GM18498 (cell line): ENCODE data around the gene ZFYVE28.
"Not testable (repeated sequence)": the region's sequence is repeated elsewhere in the genome, so short reads cannot be mapped to it uniquely, and the experiment has no call there.

Experiments
- ATAC-seq: cut with Tn5 transposase; IDR thresholded peaks from one replicate; pipeline ENCODE4 v1.9.1; 2021; ENCODE audit warnings: mild to moderate bottlenecking, moderate library complexity; ENCODE audit not compliant: unreplicated experiment

Gene ZFYVE28

DNA sequence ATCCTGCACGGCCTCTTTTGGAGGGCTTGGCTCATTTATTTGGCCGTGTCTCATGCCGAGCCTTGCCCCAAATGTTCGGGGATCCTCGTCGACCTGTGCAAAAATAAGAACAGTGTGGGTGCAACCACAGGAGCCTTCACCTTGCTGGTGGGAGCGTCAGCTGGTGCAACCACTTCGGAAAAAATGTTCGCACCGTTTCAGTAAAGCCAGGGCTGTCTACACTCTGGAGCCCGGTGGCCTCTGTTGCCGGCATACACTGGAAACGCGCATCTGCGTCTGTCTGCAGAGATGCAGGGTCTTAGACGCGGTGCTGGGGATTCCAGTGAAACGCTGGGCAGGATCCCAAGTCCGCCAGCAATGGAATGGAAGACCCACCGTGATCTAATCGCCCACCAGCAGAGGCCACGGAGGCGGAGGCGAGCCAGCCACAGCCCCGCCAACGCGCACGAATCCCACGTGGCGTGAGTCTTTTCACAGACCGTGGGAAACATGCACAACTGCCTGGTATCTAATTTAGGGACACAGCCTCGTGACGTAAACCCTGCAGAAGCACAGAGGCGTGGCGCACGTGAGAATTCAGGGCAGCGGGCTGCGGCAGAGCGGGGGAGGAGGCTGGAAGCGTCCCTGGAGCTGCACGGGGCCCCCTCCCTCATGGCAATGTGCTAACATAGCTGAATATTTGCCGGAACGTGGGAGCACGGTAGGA is 142.7 kb downstream of the ZFYVE28 start:
- ATAC-seq, result no peak

GRCh38 chr4:2275044-2275397 is 143.4 kb downstream of the ZFYVE28 start:
- not testable (repeated sequence) for ATAC-seq

DNA sequence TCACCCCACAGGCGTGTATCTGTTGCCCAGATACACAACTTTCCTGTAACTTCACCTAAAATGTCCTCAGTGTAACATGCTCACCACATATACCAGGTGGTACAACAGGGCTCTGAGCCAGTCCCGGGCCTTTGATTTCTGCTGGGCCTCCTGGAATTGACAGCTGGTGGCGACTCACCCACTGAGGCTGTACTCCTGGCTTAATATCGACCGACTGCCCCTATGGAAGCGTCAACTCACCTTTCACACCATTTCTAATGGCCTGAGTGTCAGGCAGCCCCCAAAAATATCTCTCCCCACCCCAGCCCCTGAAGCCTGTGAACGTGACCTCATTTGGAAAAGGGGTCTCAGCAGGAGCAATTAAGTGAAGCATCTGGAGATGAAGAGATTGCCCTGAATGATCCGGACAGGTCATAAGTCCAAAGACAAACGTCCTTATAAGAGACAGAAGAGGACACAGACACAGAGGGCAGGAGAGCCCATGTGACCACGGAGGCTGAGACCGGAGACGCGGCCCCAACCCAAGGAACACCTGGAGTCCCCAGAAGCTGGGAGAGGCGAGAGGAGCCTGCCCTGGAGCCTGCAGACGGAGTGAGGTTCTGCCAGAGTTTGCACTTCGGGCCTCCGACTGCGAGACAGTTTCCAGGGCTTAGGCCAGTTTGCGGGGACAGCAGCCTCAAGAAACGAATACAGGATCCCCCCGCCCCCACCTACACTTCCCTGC is 144.0 kb downstream of the ZFYVE28 start:
- no peak for ATAC-seq

- no peak for ATAC-seq
Observed at GRCh38 chr4:2273657-2274319, 144.7 kb downstream of the ZFYVE28 start.

DNA sequence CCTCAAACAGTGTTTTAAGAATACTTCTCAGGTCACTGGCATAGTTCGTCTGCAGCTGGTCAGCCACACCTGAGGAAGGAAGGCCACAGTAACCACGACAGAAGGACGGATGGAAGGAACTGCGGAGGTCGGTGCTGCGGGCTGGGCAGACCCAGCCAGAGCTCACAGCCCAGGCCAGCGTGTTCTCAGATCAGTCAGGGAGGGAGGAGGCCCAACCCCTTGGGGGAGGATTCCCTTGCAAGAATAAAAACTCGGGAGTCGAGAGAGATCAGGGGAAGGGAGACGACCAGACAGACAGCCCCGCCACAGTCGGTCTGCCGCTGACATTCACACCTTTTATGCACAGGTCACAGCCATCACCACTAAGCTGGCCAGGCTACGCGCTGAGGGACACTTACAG is 145.2 kb downstream of the ZFYVE28 start:
- ATAC-seq, result no peak

DNA sequence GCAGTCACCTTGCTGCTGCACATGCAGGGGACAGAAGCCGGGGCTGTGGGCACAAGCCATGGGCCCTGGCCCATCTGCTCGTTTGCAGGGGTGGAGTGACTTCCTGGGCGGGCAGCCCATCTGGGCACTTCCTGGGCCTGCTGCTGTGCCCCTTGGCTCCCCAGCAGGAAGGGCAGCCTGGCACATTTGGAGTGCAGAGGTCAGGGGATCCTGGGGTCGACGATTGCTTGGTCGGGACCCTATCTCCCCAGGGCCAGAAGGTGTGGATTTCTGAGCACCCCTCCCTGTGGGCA is 145.7 kb downstream of the ZFYVE28 start:
- ATAC-seq, result no peak

DNA sequence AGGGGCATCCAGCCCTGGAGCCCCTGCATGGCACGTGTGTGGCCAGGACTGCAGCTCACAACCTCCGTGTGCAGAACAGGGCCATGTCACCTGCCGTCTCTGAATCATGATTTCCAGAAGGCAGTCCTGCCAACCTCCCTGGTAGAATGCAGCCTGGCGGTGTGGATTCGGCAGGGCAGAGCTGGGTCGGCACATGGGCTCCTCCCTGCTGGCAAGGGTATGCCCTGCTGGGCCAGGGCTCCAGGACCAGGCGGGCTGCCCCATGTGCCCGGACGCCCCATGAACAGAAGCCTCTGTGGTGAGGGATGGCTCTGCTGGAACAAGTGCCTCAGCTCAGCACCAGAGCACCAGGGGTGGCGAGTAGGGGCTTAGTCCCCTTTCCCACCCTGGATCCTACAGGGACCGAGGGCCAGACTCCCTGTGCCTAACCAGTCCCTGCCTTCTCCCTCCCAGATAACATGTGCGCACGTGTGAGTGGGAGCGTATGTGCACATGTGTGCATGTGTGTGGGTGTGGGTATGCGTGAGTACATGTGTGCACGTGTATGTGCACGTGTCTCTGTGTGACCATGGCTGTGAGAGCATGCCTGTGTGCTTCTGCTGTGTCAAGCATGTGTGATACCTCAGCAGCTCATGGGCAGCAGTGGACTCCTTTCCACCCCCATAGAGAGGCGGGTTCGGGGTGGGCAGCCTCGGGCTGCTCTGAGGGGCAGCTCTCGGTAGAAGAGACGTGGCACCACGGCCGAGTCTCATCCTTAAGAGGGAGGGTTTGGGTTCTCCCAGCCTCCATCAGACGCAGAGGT is 146.2 kb downstream of the ZFYVE28 start:
- ATAC-seq, result no peak

DNA sequence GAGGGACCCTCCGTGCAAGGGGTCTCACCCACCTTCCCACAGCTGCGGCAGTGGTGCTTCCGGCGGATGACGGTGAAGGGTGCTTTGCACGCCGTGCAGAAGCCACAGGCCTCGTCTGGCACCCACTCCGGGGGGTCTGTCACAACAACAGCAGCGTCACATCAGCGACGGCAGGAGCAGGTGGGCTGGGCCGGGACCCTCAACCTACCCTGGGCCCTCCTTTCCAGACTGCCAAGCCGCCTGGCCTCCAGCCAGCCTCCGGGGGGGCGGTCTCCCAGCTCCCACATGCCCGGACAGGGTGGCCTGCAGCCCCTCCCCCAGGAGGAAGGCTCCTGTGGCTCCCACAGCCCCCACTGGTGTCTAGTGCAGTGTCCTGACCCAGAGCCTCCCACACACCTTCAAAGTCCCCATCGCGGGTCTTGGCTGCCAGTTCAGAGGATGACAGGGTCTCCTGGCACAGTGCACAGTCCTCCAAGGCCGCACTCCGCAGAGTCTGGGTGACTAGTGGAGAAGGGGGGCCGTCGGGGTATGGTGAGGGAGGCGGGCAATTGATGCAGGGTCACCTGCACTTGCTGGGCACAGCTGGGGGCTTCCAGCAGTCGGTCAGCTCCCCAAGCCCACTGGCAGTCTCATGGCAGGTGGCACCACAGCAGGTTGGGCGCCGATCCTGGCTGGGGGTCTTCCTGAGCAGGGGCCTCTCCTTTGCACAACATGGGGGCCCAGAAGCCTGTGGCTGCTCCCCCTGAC is 147.0 kb downstream of the ZFYVE28 start:
- no peak for ATAC-seq

- no peak for ATAC-seq
Observed at GRCh38 chr4:2270341-2271165, 147.9 kb downstream of the ZFYVE28 start.

GRCh38 chr4:2269618-2270163 is 148.8 kb downstream of the ZFYVE28 start:
- no peak for ATAC-seq

GRCh38 chr4:2269206-2269531 is 149.3 kb downstream of the ZFYVE28 start:
- no peak for ATAC-seq

- ATAC-seq, result no peak
Observed at GRCh38 chr4:2268357-2269205, 149.9 kb downstream of the ZFYVE28 start.

- ATAC-seq, result no peak
Observed at GRCh38 chr4:2267841-2268240, 150.6 kb downstream of the ZFYVE28 start.

DNA sequence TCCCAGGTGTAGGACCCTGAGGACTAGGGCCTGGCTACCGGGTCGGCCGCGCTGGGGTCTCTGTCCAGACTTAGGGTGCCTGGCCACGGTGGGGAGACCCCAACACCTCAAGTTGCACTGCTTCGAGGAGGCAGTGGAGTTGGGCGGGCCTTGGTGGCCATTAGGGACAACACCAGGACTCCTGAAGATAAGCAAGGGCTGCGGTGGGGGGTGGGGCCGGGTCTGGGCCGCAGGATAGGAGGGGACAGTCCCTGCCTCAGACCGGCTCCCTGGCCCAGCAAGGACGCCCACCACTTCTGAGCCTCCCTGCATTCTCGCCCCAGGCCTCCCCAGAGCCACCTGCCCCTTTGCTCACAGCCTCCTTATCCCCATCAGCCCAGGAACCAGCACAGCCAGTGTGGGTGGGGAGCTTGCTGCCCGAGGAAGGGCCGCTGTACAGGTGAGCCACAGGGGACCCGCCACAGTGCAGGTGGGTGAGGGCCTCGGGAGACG is 151.1 kb downstream of the ZFYVE28 start:
- ATAC-seq, result no peak

GRCh38 chr4:2266821-2267220 is 151.6 kb downstream of the ZFYVE28 start:
- no peak for ATAC-seq

DNA sequence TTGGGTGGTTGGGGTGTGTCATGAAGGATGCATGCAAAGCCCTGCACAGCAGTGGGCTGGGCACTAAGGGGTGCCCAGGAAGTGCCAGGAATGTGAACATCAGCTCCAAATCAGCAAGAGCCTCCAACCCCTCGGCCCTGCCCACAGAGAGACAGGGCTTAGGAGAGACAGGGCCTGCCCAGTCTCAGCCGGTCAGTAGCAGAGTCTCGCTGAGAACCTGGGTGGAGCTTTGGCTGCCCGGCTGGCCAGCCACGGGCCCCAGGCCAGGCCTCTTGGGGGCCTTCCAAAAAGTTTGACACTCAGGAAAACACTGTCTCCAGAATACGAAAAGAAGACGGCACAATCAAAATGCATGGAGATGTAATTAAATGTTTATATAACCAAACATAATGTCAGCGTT is 152.3 kb downstream of the ZFYVE28 start:
- no peak for ATAC-seq

- ATAC-seq, result no peak
Observed at GRCh38 chr4:2265113-2266110, 153.0 kb downstream of the ZFYVE28 start.
